GM21423 (cell line): ENCODE data around the gene SEMA4A.
"Not testable (repeated sequence)": the region's sequence is repeated elsewhere in the genome, so short reads cannot be mapped to it uniquely, and the experiment has no call there.

Source experiments
- ATAC-seq: cut with Tn5 transposase; IDR thresholded peaks from one replicate; pipeline ENCODE4 v1.9.1; 2021; ENCODE audit warnings: mild to moderate bottlenecking, moderate library complexity; ENCODE audit not compliant: unreplicated experiment

SEMA4A gene

DNA sequence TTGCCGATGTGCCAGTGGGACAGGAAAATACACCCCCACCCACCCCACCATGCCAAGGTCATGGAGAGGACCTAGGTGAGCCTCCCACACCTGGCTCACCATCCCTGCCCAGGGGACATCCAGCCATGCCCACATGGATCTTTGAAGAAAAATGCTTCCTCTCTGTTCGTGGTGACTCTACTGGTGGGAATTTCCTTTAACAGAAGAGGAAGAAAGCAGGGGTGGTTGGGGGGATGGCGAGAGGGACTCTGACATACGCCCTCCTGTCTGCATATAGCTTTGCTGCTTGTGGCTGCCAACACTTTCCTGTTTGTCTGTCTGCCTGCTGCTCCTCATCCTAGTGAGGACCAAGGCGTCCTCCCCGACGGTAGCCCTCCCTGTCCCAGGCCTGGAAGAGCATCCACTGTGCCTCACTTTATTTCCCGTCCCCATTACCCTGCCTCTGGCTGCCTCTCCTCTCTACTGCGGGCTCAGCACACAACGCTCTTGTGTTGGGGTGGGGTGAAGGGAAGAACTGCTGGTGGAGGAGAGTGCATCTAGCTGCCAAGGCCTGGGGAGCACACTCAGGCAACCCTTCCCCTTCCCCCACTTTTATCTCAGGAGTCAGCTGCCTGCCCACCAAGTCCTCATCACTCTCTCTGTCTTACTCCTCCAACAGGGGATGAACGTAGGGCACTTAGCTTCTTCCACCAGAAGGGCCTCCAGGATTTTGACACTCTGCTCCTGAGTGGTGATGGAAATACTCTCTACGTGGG is 2.5 kb downstream of the SEMA4A start:
- ATAC-seq, result no peak

DNA sequence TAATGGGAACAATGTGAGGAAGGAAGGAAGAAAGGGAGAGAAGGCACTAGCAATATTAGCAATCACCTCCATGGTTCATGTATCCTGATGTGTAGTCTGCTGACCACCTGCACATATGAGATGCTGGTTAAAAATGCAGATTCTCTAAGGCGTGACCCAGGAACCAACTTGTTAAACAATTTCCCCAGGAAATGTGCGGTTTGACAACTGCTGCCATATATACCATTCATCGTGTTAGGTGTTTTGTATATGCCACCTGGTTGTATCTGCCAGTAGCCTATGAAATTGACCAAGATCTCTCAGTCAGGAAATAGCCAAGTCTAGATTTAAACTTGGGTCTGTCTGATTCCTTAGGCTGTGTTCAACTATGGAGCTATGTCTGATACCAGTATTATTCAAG is 4.1 kb downstream of the SEMA4A start:
- ATAC-seq, result no peak

DNA sequence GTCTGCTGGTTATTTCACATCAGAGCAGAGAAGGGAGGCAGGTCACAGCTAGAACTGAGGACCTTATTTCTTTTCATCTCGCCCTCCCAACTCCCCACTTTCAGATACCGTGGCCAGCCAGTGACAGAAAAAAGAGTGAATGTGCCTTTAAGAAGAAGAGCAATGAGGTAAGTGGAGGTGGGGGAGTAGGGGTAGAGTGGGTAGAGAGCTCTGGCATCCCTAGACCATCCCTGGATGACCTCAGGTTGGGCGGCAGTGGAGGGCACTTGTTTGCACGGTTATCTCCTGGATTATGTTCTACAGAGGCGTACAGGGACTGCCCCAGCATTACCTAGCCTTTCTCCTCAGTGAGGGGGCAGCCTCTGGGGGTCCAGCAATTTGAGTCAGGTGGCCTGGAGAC is 4.6 kb downstream of the SEMA4A start:
- no peak for ATAC-seq

- no peak for ATAC-seq
Observed at GRCh38 chr1:156160000-156160742, 6.8 kb downstream of the SEMA4A start.

DNA sequence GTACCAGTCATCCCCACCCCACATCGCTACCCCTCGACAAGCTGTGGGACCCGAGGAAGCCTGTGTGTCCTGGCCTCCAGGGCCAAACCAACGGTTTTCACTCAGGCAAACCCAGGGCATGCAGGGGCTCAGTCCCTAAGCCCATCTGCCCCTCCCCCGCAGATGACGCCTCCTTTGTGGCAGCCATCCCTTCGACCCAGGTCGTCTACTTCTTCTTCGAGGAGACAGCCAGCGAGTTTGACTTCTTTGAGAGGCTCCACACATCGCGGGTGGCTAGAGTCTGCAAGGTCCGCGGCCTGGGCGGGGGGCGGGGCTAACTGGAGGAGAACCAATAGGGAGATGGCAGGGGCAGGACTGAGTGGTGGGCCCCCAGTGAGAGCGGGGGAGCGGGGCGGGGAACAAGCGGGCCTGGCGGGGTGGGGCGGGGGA is 7.4 kb downstream of the SEMA4A start:
- no peak for ATAC-seq

DNA sequence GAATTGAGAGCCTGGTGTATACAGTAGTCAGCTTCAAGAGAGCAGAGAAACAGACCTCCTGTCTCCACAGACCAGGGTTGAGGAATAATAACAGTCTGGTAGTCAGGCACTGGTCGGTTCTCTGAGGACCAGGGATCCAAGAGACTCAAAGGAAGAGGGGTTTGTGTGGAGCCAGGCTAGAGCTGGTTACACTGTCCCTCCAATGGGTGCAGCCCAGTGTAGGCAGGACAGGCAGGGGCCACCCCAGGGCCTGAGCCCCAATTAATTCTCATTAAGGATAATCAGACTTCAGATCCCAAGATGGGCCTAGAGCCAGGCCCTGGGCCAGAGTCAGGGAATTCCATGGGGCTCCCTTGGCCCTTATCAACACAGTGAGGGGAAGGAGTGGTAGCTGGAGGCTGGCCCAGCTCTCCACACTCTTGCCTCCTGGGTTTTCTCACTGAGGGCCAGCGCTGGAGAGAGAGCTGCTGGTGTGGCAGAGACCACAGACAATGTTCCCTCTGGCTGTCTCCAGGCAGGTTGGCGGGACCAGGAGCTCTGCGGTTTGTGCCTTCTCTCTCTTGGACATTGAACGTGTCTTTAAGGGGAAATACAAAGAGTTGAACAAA is 9.1 kb downstream of the SEMA4A start:
- no peak for ATAC-seq

GRCh38 chr1:156163712-156164111 is 10.3 kb downstream of the SEMA4A start:
- no peak for ATAC-seq

GRCh38 chr1:156164125-156164831 is 10.9 kb downstream of the SEMA4A start:
- ATAC-seq, result no peak

- ATAC-seq, result no peak
Observed at GRCh38 chr1:156165083-156165482, 11.7 kb downstream of the SEMA4A start.

GRCh38 chr1:156167536-156167935 is 14.2 kb downstream of the SEMA4A start:
- ATAC-seq, result no peak

DNA sequence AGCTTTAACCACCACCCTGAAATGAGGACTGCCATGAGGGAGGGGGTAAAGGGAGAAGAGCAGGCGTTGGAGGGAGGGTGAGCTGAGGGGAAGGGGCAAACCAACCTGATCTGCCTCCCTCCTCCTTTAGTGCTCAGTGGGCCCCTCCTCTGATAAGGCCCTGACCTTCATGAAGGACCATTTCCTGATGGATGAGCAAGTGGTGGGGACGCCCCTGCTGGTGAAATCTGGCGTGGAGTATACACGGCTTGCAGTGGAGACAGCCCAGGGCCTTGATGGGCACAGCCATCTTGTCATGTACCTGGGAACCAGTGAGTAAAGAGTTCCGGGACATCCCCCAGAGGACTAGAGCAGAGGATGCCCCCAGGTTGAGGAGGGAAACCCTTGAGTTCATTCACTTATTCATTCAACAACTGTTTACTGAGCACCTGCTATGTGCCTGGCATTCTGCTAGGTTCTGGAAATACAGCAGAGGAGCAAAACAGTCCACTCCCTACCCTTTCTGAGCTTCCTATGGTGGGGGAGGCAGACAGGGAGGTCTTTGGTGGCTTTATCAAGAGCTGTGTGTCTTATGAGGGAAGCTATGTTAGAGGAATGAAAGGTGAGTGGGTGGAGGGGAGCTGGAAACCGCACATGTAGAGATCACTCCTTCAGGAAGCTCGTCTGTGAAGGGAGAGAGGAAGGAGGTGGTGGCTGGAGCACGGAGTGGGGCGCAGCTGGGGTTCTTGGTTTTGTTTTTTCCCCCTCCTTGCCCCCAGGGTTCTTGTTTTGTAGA is 19.5 kb downstream of the SEMA4A start:
- no peak for ATAC-seq

DNA sequence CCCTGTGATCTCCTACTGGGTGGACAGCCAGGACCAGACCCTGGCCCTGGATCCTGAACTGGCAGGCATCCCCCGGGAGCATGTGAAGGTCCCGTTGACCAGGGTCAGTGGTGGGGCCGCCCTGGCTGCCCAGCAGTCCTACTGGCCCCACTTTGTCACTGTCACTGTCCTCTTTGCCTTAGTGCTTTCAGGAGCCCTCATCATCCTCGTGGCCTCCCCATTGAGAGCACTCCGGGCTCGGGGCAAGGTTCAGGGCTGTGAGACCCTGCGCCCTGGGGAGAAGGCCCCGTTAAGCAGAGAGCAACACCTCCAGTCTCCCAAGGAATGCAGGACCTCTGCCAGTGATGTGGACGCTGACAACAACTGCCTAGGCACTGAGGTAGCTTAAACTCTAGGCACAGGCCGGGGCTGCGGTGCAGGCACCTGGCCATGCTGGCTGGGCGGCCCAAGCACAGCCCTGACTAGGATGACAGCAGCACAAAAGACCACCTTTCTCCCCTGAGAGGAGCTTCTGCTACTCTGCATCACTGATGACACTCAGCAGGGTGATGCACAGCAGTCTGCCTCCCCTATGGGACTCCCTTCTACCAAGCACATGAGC is 23.3 kb downstream of the SEMA4A start:
- no peak for ATAC-seq

DNA sequence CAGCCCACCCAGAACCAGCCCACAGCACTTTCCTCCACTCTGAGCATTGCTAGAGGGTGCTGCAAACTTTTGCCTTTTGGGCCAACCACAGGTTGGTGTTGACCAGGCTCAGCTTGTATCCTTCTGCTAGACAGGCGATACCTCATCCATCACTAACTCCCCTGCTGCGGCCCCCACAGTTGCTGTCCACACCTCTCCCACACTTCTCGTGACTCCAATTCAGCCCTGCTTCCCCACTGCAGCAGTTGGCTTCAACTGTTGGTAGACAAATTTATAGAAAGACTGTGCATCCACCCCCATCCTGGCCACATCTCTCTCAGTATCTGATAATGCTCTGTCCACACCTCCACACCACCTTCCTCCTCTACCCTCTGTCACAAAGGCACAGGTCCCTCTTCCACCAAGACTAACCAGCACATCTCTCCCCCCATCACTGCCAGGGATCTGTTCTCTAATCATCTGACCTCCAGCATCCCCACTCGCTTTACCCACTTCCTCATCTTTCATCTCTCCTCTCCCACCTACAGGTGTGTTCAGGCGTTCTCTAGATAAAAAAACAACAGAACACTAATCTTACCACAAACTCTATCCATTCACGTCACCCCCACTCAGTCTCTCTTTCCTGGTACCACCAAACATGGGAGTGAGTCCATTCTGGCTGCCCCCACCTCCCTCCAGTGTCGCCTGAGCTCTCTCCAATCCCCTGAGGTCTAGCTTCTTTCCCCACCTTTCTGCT is 24.7 kb downstream of the SEMA4A start:
- no peak for ATAC-seq

- no peak for ATAC-seq
Observed at GRCh38 chr1:156180471-156180870, 27.1 kb downstream of the SEMA4A start.

DNA sequence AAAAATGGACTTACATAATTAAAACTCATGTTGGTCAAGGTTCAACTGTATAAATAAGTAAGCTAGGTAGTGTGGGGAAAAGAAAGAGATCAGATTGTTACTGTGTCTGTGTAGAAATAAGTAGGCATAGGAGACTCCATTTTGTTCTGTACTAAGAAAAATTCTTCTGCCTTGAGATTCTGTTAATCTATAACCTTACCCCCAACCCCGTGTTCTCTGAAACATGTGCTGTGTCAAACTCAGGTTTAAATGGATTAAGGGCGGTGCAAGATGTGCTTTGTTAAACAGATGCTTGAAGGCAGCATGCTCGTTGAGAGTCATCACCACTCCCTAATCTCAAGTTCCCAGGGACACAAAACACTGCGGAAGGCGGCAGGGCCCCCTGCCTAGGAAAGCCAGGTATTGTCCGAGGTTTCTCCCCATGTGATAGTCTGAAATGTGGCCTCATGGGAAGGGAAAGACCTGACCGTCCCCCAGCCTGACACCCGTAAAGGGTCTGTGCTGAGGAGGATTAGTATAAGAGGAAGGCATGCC is 28.1 kb downstream of the SEMA4A start:
- ATAC-seq, result not testable (repeated sequence)

DNA sequence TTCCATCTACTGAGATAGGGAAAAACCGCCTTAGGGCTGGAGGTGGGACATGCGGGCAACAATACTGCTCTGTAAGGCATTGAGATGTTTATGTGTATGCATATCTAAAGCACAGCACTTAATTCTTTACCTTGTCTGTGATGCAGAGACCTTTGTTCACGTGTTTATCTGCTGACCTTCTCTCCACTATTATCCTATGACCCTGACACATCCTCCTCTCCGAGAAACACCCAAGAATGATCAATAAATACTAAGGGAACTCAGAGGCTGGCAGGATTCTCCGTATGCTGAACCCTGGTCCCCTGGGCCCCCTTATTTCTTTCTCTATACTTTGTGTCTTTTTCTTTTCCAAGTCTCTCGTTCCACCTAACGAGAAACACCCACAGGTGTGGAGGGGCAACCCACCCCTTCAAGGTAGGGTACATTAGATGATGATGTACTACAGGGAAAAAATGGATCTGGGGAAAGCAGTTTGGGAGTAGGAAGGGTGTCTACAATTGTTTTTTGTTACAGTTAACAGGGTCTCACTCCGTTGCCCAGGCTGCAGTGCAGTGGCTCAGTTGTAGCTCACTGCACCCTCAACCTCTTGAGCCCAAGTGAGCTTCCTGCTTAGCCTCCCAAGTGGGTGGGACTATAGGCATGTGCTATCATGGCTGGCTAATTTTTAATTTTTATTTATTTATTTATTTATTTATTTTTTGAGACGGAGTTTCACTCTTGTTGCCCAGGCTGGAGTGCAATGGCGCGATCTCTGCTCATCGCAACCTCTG is 28.8 kb downstream of the SEMA4A start:
- ATAC-seq, result not testable (repeated sequence)

DNA sequence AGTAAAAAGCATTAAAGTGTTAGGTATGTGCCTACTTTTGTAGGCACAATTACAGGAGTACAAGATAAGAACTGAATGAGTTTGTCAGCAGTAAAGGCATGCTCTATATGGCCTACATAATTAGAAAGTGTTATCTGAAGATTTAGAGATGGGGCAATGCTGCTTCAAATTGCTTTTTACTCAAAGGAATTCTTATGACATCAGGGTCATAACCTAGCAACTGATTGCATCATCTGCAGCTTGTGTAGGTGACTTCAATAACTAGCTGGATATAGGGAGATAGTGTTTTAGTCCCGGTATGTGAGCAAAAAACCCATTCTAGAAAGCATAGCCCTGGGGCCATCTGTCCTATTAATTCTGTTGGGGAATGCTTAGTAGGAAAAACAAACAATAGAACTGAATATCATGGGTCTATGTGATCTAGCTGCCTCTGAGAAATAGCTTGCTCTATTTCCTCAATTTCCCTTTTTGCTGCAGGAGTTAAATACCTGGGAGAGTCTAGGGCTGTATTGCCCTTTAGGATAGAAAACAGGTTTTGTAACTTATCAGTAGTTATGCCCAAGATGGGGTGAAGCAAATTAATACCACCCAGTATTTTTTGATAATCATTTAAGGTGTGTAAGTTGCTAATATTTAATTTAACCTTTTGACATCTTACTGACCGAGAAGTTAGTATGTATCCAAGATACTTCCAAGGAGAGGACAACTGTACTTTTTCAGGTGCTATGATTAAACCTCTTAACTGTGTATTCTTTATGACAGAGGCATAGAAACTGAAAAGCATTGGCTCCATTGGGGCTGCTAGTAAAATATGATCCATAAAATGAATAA is 33.2 kb downstream of the SEMA4A start:
- ATAC-seq, result not testable (repeated sequence)

GRCh38 chr1:156190265-156190664 is 36.9 kb downstream of the SEMA4A start:
- not testable (repeated sequence) for ATAC-seq
